ENCODE measurements around the gene SNX13. TPM values are rescaled to one million over a fixed set of nuclear protein-coding genes. Genes with fewer than 3 reads are reported as not detected.

SNX13 gene
- total and polyA plus RNA-seq, 2 of the 4 experiments (the other 2 are of a cell fraction) = 9.0 to 24.9 TPM

DNA sequence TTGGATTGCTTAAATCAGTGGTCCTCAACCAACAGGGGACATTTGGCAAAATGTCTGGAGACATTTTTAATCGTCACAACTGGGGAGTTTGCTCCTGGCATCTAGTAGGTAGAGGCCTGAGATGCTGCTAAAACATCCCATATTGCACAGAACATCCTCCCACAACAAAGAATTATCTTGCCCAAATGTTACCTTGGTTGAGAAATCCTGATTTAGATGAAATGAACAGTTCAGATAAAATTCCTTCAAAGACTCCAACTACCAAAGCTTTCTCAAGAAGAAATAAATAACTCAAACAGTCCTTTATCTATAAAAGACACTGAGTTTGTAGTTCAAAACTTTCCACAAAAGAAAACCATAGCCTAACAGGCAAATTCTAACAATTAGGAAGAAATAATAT, 160.9 kb downstream of the SNX13 start:
- H2BK5ac ChIP-seq (ENCODE audit: low read depth, low read length, poor library complexity, severe bottlenecking) = no peak overlapping the region
- no peak overlapping the region for H3K23ac ChIP-seq (ENCODE audit: low read depth, low read length)
- DNase-seq (no peak), ATAC-seq (ENCODE audit: low read depth) (no peak)
- 0 out of 2 replicates have a peak, but pooled peaks cover 1% of the 10 kb centered on the region for H3K4me1 ChIP-seq (ENCODE audit: control insufficient read depth, insufficient read depth, low read length)
- H4K91ac ChIP-seq (ENCODE audit: insufficient read depth, low read depth, low read length) = no peak overlapping the region
- intact Hi-C loops (cut with micrococcal nuclease) (no loop called here), in situ Hi-C loops (cut with MboI; ENCODE audit: low sequenced_read_pairs) (loop anchor here (10.0 kb wide), 1 partner anchor 565 kb away; no protein-coding TSS in a partner anchor), dilution Hi-C loops (cut with HindIII; ENCODE audit: low sequenced_read_pairs, unreplicated experiment) (no loop called here)
- no peak overlapping the region for H2AFZ ChIP-seq (replicated peaks; ENCODE audit: low read length, poor library complexity)
- H3K27me3 ChIP-seq (ENCODE audit: control insufficient read depth, insufficient read depth, low read length) = no peaks in the 10 kb centered on the region
- no peaks in the 10 kb centered on the region for H3K9me1 ChIP-seq (ENCODE audit: insufficient read depth, low read length)
- H3K36me3 ChIP-seq (ENCODE audit: control insufficient read depth, insufficient read depth, low read length) = no peaks in the 10 kb centered on the region
- H2AK5ac ChIP-seq (ENCODE audit: low read depth, low read length) = no peak overlapping the region
- no peak overlapping the region for H4K8ac ChIP-seq (ENCODE audit: low read depth in 2 of 2, low read length in 2 of 2)
- H3K4me2 ChIP-seq (ENCODE audit: low read depth, low read length) = no peak overlapping the region
- H2AK9ac ChIP-seq (replicated peaks; ENCODE audit: low read depth, low read length, poor library complexity) = no peak overlapping the region
- H3K56ac ChIP-seq (ENCODE audit: extremely low read depth, insufficient read depth, low read length) = no peak overlapping the region
- H3K27ac ChIP-seq (ENCODE audit: insufficient read depth, low read length) = no peak overlapping the region
- H3K9me3 ChIP-seq (ENCODE audit: control insufficient read depth, insufficient read depth, low read length) = no peaks in the 10 kb centered on the region
- H2BK20ac ChIP-seq (ENCODE audit: low read depth, low read length) = no peak overlapping the region
- H3K4ac ChIP-seq (ENCODE audit: low read depth, low read length) = no peak overlapping the region
- CTCF ChIA-PET = interaction anchor here (0.6 kb wide), 1 partner anchor 147 kb away, joined by 3 read pairs; no protein-coding TSS in a partner anchor
- TF ChIP-seq RCOR1 (IDR thresholded peaks at IDR 0.05; ENCODE audit: insufficient replicate concordance, low read length) (no peak), SMC3 (IDR thresholded peaks at IDR 0.05; ENCODE audit: low read depth, low read length) (no peak), CHD1 (IDR thresholded peaks at IDR 0.05; ENCODE audit: low read depth, low read length) (no peak), MAZ (IDR thresholded peaks at IDR 0.05; ENCODE audit: borderline replicate concordance, low read depth, low read length) (no peak), MXI1 (IDR thresholded peaks at IDR 0.05; ENCODE audit: borderline replicate concordance, low read depth, low read length) (no peak), POLR2A (IDR thresholded peaks at IDR 0.05; ENCODE audit: low read depth, low read length) (no peak), BHLHE40 (IDR thresholded peaks at IDR 0.05; ENCODE audit: low read depth, low read length) (no peak), NFE2L2 (IDR thresholded peaks at IDR 0.05; ENCODE audit: low read depth, low read length) (no peak), RAD21 (IDR thresholded peaks at IDR 0.05; ENCODE audit: low read length) (no peak)
- TF ChIP-seq, protein P1, sequence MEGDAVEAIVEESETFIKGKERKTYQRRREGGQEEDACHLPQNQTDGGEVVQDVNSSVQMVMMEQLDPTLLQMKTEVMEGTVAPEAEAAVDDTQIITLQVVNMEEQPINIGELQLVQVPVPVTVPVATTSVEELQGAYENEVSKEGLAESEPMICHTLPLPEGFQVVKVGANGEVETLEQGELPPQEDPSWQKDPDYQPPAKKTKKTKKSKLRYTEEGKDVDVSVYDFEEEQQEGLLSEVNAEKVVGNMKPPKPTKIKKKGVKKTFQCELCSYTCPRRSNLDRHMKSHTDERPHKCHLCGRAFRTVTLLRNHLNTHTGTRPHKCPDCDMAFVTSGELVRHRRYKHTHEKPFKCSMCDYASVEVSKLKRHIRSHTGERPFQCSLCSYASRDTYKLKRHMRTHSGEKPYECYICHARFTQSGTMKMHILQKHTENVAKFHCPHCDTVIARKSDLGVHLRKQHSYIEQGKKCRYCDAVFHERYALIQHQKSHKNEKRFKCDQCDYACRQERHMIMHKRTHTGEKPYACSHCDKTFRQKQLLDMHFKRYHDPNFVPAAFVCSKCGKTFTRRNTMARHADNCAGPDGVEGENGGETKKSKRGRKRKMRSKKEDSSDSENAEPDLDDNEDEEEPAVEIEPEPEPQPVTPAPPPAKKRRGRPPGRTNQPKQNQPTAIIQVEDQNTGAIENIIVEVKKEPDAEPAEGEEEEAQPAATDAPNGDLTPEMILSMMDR (conservative IDR thresholded peaks at IDR 0.05; ENCODE audit: low read depth, low read length) = no peak
- TF ChIP-seq, protein P2, sequence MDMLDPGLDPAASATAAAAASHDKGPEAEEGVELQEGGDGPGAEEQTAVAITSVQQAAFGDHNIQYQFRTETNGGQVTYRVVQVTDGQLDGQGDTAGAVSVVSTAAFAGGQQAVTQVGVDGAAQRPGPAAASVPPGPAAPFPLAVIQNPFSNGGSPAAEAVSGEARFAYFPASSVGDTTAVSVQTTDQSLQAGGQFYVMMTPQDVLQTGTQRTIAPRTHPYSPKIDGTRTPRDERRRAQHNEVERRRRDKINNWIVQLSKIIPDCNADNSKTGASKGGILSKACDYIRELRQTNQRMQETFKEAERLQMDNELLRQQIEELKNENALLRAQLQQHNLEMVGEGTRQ (IDR thresholded peaks at IDR 0.05; ENCODE audit: low read depth, low read length) = no peak
- BruUV-seq (replicated peaks) = no TSS peak
- H4K5ac ChIP-seq (ENCODE audit: low read depth, low read length) = no peak overlapping the region
- H3K79me1 ChIP-seq (ENCODE audit: low read depth in 1 of 2, low read length in 2 of 2) = no peaks in the 10 kb centered on the region
- H3K9ac ChIP-seq (ENCODE audit: low read depth, low read length) = no peak overlapping the region
- H2BK15ac ChIP-seq (ENCODE audit: low read depth, low read length) = no peak overlapping the region
- no peak overlapping the region for H2BK120ac ChIP-seq (ENCODE audit: low read depth, low read length)
- WGBS, 2 experiments (ENCODE audit: extremely low coverage in 2 of 2, insufficient read length in 1 of 2) = no CpG with 5 or more reads among the region's 1 CpG
- no peak overlapping the region for H3K14ac ChIP-seq (replicated peaks; ENCODE audit: low read depth, low read length)
- H3K18ac ChIP-seq (ENCODE audit: low read depth, low read length) = no peak overlapping the region
- H4K20me1 ChIP-seq (ENCODE audit: insufficient read depth, low read length) = no peaks in the 10 kb centered on the region
- POLR2A ChIA-PET (ENCODE audit: unreplicated experiment) = no interaction called here
- no peak overlapping the region for H3K4me3 ChIP-seq (ENCODE audit: insufficient read depth, low read depth, low read length)
